ENCODE data around the gene UBE2C. TPM values are rescaled to one million over a fixed set of nuclear protein-coding genes. Genes with fewer than 3 reads are reported as not detected.
"Not testable (repeated sequence)": the region's sequence is repeated elsewhere in the genome, so short reads cannot be mapped to it uniquely, and the experiment has no call there.

UBE2C gene
- polyA plus RNA-seq (2014; cell fraction: cytosol; rRNA removed): 632 and 647 TPM in 2 replicates
- 277 and 311 TPM in 2 replicates for polyA plus RNA-seq (2014; cell fraction: nucleus; rRNA removed)

DNA sequence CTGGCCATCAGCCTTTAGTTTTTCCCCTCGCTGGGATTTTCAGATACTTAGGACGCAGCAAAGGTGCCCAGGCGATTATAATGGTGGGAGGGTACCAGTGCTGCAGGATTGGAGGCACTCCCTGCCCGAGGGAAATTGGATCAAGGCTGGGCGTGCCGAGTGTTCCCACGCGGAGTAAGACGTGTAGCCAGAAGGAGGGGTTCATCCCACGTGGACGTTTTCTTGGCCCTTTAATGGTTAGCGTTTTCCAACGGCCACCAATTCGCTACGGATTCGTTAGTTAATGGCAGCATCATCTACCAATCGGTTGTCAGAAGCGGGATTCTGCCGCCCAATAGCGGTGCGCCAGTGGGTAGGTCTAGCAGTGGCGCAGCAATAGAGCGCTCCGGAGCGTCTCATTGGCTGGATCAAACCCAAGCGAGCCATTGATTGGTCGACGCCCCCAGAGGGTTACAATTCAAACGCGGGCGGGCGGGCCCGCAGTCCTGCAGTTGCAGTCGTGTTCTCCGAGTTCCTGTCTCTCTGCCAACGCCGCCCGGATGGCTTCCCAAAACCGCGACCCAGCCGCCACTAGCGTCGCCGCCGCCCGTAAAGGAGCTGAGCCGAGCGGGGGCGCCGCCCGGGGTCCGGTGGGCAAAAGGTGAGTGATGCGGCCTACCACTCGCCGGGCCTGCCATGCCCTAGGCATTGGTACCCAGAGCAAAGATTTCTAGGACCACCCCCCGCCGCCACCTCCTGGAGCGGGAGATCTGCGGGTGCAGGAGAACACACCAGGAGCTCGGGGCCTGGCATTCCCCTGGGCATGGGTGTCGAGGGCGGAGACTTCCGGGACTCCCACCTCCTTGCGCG is at the start of gene UBE2C:
TSS of gene UBE2C (plus strand) at position 488 of the 849 bp plus-strand sequence. CDS start at position 540, 52 bp downstream.
- DNase-seq (ENCODE audit: low spot score): peak; percentile 100

DNA sequence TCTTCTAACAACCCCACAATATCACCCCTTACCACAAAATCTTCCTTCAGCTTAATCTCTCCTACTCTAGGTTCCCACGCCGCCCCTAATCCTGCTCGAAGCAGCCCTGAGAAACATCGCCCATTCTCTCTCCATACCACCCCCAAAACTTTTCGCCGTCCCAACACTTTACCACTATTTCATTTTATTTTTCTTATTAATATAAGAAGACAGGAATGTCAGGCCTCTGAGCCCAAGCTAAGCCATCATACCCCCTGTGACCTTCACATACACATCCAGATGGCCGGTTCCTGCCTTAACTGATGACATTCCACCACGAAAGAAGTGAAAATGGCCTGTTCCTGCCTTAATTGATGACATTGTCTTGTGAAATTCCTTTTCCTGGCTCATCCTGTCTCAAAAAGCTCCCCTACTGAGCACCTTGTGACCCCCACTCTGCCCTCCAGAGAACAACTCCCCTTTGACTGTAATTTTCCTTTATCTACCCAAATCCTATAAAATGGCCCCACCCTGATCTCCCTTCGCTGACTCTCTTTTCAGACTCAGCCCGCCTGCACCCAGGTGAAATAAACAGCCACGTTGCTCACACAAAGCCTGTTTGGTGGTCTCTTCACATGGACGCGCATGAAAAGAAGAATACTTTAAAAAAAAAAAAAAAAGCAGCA is 47.7 kb upstream of the UBE2C start:
- not testable (repeated sequence) for DNase-seq (ENCODE audit: low spot score)

DNA sequence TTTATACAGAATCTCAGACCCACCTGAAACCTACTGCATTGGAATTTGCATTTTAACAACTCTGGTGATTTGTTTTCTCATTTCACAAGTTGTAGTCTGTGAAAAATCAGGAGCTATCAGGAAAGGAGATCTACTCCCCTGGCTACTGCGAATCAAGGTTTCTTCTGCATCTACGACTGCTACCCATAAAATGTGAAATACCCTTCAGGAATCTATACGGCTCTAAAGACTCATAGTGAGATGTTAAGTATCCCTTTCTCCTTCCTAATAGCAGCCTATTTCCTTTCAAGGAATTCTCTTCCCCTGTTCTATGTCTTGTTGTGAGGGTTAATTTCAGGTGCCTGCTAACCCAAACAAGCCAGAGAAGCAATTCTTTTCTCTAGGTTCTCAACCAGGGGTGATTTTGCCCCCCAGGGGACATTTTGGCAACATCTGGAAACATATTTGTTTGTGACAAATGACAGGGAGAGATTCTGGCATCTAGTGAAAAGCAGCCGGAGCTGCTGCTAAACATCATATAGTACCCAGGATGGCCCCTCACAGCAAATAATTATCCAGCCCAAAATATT is 47.1 kb upstream of the UBE2C start:
- DNase-seq (ENCODE audit: low spot score): no peak

DNA sequence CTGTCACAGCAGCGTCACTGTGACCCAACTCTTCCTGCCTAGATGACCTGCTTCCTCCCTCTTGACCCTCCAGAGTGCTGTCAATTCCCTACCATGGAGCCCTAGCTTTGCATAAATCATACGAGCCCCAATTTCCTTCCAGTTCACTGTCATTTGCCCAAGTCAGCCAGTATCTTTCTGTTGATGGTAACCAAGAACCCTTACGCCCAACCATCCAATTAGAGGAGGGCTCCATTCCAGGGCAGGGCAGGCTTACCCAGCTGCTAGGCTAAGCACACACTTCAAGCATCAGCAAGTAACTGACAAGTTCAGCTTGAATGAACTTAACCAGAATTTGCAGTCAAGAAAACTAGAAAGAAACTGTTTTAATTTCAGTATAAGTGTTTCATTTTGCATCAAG is 46.5 kb upstream of the UBE2C start:
- DNase-seq (ENCODE audit: low spot score): no peak

DNA sequence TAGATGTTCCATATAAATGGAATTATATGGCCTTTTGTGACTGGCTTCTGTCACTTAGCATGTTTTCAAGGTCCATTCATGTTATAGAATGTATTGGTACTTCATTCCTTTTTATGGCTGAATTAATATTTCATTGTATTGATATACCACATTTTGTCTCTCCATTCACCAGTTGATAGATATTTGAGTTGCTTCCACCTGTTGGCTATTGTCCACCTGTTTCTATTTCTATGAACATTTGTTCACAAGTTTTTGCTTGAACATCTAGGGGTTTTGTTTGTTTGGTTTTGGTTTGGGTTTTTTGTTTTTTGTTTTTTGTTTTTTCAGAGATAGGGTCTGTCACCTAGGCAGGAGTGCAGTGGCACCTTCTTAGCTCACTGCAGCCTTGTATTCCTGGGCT is 44.0 kb upstream of the UBE2C start:
- no peak for DNase-seq (ENCODE audit: low spot score)

DNA sequence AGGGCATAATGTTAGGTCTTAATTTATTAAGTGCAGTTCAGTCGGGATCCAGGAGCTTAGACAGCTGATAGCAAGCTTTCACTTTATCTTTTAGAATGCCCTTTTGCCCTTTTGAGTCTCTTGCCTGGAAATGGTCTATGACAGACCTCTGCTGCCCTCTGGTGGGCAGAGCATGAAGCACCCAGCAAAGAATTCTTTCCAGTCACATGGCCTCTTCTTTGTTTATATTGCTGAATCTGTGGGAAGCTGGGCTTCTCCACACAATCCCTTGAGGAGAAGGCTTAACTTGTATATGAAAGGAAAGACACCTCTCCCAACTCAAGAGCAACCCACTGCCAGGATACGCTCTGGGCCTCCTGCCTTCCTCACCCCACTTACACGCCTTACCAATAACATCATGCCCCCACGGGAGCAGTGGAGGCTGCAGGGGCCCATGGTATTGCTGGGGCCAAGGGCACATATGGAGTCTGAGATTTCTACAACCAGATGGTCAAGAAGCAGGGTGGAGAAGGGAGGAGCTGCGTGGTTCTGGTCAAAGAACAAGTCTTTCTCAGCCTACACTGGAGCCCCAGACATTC is 41.2 kb upstream of the UBE2C start:
- peak; percentile 92 for DNase-seq (ENCODE audit: low spot score)

DNA sequence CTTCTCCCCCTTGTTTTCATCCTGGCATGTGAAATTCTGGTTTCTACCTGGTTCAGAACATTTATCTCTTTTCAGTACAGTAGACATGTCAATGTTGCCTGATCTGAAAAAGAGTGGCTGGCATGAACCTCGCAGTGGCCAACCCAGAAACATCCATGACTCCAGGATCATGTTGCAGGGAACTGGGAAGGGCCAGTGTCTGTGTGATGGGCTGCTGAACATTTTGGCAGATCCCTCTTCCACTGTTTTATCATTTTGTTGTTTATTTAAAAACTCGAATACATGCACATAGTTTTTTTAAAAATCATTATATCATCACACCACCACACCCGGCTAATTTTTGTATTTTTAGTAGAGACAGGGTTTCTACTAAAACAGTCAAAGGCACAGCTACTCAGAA is 39.8 kb upstream of the UBE2C start:
- DNase-seq (ENCODE audit: low spot score): no peak

DNA sequence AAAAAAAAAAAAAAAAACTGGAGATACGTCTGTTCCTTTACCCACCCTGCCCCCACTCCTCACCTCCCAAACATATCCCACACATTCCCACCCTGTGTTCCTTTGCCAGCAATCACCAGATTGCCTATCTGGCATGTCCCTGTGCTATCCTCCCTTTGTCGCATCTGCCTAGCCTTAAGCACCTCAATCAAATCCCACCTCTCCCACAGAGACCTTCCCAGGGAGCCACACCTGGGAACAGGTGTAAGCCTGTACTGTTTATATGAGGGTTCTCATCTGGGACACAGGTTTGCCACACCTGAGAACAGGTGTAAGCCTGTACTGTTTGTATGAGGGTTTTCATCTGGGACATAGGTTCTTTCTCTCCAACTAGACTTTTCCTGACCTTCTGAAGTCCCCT is 37.5 kb upstream of the UBE2C start:
- DNase-seq (ENCODE audit: low spot score): no peak

DNA sequence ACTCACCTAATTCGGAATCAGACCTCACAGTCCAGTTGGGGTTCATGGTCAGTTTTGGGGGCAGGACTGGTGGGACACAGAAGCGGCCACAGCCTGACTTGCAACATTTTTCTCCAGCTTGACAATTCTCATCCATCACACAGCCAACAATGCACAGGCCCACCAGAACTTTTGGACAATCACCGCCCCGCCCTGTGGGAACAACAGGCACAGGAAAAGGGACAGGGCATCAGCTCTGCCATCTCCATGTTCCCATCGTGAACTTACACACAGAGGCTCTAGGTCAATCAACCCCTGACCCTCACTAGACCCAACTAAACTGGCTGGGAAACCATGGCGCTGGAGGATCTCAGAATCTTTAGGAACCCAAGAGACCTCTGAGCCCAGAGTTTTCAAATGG is 37.0 kb upstream of the UBE2C start:
- DNase-seq (ENCODE audit: low spot score): no peak

DNA sequence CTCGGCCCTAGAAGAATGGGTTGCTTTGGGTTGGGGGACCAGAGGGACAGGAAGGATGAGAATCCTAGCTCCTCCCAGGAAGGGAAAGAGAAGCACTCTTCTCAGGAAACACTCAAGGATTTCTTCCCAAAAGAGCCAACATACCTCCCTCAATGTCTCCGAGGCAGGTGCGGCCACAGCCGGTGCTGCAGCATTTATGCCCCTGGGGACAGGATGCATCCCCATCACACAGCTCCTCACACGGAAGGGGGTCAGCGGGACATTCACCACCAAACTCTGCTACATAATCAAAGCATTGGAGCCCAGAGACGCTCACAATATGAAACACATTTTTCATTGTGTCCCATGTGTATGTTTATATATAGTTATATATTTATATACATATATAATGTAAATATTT is 35.5 kb upstream of the UBE2C start:
- DNase-seq (ENCODE audit: low spot score): no peak

DNA sequence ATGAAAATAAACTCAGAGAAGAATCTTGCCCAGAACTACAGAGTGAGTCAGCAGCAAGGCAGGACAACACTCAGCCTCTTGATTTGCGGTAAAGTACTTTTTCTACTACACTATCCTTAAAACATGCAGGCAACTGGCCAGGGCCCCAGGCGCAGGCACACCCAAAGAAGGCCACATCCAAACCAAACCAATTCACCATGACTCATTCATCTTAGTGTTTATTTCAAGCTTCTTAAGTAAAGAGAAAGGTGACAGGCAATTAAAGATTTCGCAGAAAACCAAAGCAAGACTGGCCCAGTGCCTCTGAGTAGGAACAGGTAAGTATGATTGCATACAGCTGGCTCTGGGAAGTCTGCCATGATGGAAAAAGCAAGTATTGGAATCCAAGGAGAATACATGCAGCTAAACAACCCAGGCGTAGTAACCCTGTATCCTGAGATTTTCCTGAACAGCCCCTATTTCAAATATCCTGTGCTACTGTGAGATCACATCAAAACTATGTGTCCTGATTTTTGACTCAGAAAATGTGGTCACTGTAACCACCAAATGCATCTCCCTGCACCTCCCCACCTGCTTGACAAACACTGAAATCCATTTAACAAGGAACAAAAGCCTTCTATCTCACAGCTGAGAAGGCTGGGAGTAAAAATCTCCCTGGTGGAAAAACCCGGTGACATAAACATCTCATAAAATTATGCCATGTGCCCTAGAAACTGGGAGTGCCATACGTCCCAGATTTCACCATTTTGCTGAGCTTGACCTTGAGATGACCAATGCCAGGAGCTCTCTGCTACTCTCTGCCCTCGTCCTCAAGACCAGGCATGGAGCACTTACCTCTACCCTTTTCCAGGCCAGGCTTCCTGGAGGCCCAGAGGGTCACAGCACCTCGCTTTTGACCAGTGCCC is 33.2 kb upstream of the UBE2C start:
- no peak for DNase-seq (ENCODE audit: low spot score)

DNA sequence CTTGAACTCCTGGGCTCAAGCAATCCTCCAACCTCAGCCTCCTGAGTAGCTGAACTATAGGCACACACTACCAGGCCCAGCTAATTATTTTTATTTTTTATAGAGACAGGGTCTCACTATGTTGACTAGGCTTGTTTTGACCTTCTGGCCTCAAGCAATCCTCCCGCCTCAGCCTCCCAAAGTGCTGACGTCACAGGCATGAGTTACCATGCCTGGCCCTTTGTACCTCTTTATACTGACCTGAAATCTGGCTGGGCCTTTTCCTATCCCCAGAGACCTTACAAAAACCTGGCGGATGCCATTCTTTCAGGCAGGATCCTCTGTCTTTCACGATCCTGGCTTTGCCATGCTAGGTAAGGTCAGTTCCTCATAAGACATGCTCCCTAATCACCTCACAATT is 32.3 kb upstream of the UBE2C start:
- no peak for DNase-seq (ENCODE audit: low spot score)

DNA sequence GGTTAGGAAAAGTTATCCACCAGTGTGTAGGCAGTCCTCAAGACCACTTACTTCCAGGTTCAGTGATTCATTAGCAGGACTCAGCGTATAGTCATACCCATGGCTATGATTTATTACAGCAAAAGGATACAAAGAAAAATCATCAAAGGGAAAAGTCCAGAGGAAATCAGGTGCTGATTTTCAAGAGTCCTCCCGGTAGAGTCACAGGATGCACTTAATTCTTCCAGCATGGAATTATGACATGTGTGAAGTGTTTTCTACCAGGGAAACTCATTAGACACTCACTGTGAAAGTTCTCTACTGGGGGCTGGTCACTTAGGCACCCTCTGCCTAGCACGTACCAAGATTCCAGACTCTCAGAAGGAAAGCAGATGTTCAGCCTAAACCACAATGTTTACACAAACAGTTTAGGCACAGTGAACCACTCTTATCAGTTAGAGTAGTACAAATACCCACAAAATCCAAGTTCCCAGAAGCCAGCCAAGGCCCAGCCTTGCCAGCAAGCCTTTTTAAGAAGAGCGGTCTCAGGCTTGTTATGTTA is 31.0 kb upstream of the UBE2C start:
- DNase-seq (ENCODE audit: low spot score): no peak

DNA sequence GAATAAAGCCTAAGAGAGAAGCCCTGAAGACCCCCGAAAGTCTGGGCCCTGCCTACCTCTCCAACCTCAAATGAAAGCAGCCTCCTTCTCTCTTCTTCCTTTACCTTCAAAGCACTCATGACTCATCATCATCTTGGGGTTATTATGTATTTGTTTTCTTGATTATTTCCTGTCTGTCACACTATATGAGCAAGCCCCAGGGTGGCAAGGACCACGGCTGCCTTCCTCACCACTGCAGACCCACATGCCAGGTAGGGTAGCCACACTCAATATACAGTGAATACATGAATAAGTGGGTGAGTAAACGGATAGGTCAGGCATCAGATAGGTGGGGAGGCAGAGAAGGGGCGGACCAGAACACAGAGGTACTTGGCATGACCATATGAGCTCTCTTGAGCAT is 29.6 kb upstream of the UBE2C start:
- DNase-seq (ENCODE audit: low spot score): no peak

DNA sequence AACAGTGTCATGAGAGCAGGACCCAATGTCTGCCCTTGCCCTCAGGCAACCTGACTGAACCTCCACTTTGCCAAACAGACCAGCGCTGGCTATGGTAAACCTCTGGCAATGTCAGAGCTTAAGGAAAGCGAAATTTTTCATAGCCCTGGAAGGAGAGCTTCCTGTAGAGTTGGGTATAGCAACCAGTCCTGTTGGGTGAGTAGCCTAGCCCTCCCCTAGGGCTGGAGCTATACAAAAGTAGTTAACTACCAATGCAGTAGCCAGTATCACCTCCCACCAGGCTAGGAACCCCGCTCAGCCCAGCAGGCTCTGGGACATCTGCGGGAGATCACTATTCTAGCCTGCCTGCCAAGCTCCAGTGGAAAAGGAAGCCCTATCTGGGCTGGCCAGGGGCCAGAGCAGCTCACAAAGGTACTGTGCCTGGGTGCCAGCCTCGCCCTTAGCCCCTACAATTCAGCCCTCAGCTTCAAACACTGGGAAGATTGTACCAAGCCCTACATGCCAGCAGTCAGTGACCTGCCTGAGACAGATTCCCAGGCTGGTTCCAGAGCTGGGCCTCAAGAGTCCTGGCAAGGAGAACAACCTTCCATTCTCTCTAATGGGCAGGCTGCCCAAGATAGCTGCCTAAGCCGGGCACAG is 28.7 kb upstream of the UBE2C start:
- no peak for DNase-seq (ENCODE audit: low spot score)

DNA sequence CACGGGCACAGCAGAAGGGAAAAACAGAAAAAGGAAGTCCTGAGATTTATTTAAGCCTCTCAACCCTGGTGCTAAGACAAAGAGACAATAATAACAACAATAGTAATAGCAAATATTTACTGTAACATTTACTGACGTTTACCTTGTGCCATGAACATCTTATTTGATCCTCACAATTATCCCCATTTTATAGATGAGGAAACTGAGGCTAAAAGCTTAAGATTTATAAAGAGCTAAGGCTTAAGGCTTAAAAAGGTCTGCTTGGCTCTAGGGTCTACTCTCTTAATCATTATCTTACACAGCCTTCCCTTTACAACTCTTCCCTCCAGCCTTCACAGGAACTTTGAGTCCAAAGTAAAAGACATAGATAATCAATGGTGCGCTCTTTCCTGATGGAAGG is 24.1 kb upstream of the UBE2C start:
- DNase-seq (ENCODE audit: low spot score): no peak

DNA sequence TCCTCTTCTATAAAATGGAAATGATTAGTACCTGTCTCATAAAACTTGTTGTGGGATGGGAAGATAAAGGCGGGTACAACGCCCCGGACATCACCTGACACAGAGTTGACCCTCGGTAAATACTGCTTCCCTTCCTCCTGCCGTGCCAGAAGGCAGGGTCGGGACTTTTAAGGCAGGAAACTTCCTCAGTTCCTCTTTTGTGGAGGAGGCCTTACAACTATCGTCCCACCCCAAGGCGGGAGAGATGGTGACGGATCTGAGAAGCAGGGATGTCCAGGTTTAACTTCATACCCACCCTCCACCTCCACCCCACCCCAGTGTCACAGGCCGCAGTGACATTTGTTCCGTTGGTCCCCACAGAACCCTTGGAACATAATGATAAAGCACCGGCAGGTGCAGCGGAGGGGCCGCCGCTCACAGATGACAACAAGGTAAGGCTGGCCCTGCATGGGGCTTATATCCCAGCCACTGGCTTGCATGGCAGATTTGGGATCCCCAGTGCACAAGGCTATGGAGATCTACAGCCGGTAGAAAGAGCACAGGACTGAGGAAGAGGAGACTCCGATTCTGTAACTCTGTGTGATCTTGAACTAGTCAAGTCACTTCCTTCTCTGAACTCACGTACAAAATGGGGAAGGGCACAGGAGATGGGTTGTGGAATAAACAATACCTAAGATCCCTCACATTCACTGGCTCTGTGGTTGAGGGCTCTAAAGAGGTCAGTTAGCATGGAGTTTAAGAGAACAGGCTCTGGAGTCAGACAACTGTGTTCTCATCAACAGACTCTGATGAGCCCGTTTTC is 19.9 kb upstream of the UBE2C start:
- no peak for DNase-seq (ENCODE audit: low spot score)

DNA sequence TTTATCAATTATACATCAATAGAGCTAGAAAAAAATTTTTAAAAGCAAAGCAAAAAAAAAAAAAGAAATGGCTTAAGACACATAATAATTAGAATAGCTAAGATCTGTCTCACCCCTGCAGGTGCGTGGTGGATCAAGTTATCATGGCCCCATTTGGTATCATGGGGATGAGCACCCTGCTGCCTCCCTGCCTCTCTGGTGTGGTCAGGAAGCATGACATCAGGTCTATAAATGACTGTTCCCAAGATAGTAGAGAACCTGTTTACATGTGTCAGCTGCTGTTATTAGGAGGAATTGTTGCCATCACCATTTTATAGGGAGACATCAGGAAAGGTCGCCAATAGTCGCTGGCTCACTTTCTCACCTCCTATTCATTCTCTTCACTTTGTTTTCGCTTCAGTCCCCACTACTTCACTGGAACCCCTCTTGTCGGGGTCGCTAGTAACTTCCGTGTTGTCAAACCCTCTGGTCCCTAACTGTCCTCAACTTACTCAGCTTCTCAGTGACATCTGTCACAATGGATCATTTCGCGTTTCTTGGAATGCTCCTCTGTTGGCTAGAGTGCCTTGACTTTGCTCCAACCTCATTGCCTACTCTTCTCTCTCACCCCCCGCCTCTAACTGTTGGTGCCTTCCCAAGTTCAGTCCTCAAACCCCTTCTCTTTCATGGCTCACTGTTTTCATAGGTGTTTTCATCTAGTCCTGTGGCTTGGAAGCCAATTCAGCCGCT is 15.9 kb upstream of the UBE2C start:
- no peak for DNase-seq (ENCODE audit: low spot score)

DNA sequence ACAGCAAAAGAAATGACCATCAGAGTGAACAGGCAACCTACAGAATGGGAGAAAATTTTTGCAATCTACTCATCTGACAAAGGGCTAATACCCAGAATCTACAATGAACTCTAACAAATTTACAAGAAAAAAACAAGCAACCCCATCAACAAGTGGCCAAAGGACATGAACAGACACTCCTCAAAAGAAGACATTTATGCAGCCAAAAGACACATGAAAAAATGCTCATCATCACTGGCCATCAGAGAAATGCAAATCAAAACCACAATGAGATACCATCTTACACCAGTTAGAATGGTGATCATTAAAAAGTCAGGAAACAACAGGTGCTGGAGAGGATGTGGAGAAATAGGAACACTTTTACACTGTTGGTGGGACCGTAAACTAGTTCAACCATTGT is 14.9 kb upstream of the UBE2C start:
- DNase-seq (ENCODE audit: low spot score): not testable (repeated sequence)
